Measurements from ENCODE around the gene SMAD4.

Gene SMAD4

GRCh38 chr18:51128533-51128932 lies 98.5 kb downstream of the SMAD4 start:
- no peak for TF ChIP-seq CTCF (conservative IDR thresholded peaks at IDR 0.05)
- no peak overlapping the region for H3K27ac ChIP-seq

GRCh38 chr18:51132256-51132935 lies 102.4 kb downstream of the SMAD4 start:
- no peak overlapping the region for H3K27ac ChIP-seq

GRCh38 chr18:51133580-51134160 lies 103.7 kb downstream of the SMAD4 start:
- no peak overlapping the region for H3K27ac ChIP-seq
- TF ChIP-seq CTCF (conservative IDR thresholded peaks at IDR 0.05): no peak

More at GRCh38 chr18:51132256-51132935, 102.4 kb downstream of the SMAD4 start:
- no peak for TF ChIP-seq CTCF (conservative IDR thresholded peaks at IDR 0.05)

All from VCaP (cell line).